Measurements from ENCODE around the gene TMEM218.

Gene TMEM218

GRCh38 chr11:125075242-125075625, 36.2 kb downstream of the TMEM218 start:
- no peaks in the 10 kb centered on the region for H3K36me3 Mint-ChIP-seq (ENCODE audit: low read depth)
- H3K4me1 Mint-ChIP-seq, result peaks cover 11% of the 10 kb centered on the region
- H3K27ac Mint-ChIP-seq, result no peak overlapping the region
- H3K4me3 Mint-ChIP-seq, result no peak overlapping the region
- H3K9me3 Mint-ChIP-seq, result no peaks in the 10 kb centered on the region
- no peak for TF ChIP-seq CTCF (IDR thresholded peaks at IDR 0.05; ENCODE audit: unreplicated experiment in 3 of 3)
- peaks cover 10% of the 10 kb centered on the region for H3K27me3 Mint-ChIP-seq (ENCODE audit: low read depth)

- Mint-ChIP-seq H3K27me3 (ENCODE audit: low read depth) (peaks cover 10% of the 10 kb centered on the region), H3K4me3 (no peak overlapping the region), H3K27ac (no peak overlapping the region), H3K4me1 (peaks cover 16% of the 10 kb centered on the region), H3K9me3 (no peaks in the 10 kb centered on the region), H3K36me3 (ENCODE audit: low read depth) (no peaks in the 10 kb centered on the region)
- no peak for TF ChIP-seq CTCF (IDR thresholded peaks at IDR 0.05; ENCODE audit: unreplicated experiment in 3 of 3)
Observed at GRCh38 chr11:125074511-125075241, 36.8 kb downstream of the TMEM218 start.

GRCh38 chr11:125073616-125074483, 37.6 kb downstream of the TMEM218 start:
- no peak for TF ChIP-seq CTCF (IDR thresholded peaks at IDR 0.05; ENCODE audit: unreplicated experiment in 3 of 3)
- H3K27ac Mint-ChIP-seq, result no peak overlapping the region
- H3K4me3 Mint-ChIP-seq, result no peak overlapping the region
- no peaks in the 10 kb centered on the region for H3K36me3 Mint-ChIP-seq (ENCODE audit: low read depth)
- H3K27me3 Mint-ChIP-seq (ENCODE audit: low read depth), result peaks cover 10% of the 10 kb centered on the region
- peaks cover 23% of the 10 kb centered on the region for H3K4me1 Mint-ChIP-seq
- no peaks in the 10 kb centered on the region for H3K9me3 Mint-ChIP-seq

GRCh38 chr11:125072961-125073590, 38.4 kb downstream of the TMEM218 start:
- TF ChIP-seq CTCF (IDR thresholded peaks at IDR 0.05; ENCODE audit: unreplicated experiment in 3 of 3), result no peak
- no peaks in the 10 kb centered on the region for H3K9me3 Mint-ChIP-seq
- no peaks in the 10 kb centered on the region for H3K36me3 Mint-ChIP-seq (ENCODE audit: low read depth)
- H3K4me3 Mint-ChIP-seq, result no peak overlapping the region
- H3K27ac Mint-ChIP-seq, result no peak overlapping the region
- H3K27me3 Mint-ChIP-seq (ENCODE audit: low read depth), result peaks cover 13% of the 10 kb centered on the region
- H3K4me1 Mint-ChIP-seq, result peaks cover 23% of the 10 kb centered on the region

- no peak for TF ChIP-seq CTCF (IDR thresholded peaks at IDR 0.05; ENCODE audit: unreplicated experiment in 3 of 3)
- Mint-ChIP-seq H3K4me3 (no peak overlapping the region), H3K9me3 (no peaks in the 10 kb centered on the region), H3K27me3 (ENCODE audit: low read depth) (peaks cover 13% of the 10 kb centered on the region), H3K4me1 (peaks cover 23% of the 10 kb centered on the region), H3K27ac (no peak overlapping the region), H3K36me3 (ENCODE audit: low read depth) (no peaks in the 10 kb centered on the region)
Observed at GRCh38 chr11:125072218-125072960, 39.0 kb downstream of the TMEM218 start.
